ACHN (cell line): ENCODE measurements around the gene SLC30A7.

ENCODE experiments used
- DNase-seq: peaks from one replicate; pipeline ENCODE4 v3.0.0-alpha.2; 2015
- in situ Hi-C: cut with HindIII; loops from 2 replicates; pipeline ENCODE4 v1.10.0; 2017; ENCODE audit warnings: low sequenced_read_pairs, low pct_ligation_motif_present, low pct_unique_long_range_greater_than_20kb

Gene SLC30A7

DNA sequence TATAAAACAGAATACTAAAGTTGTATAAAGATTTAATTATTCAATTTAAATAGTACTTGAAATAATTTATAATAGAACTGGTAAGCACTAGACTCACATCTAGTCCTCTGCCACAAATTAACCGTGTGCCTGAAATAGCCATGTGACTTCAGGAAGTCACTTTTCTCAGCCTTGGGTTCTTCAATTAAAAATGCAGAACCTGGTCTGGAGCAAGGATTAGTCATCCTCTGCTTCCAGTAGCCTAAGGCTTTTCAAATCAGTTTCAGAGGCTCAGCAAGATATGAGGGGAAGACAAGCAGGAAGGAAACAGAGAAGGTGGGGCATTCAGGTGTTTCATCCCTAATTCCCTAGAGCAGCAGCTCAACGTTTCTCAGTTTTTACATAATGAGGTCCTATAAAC is 106.7 kb downstream of the SLC30A7 start:
- in situ Hi-C loops, result no loop called here

DNA sequence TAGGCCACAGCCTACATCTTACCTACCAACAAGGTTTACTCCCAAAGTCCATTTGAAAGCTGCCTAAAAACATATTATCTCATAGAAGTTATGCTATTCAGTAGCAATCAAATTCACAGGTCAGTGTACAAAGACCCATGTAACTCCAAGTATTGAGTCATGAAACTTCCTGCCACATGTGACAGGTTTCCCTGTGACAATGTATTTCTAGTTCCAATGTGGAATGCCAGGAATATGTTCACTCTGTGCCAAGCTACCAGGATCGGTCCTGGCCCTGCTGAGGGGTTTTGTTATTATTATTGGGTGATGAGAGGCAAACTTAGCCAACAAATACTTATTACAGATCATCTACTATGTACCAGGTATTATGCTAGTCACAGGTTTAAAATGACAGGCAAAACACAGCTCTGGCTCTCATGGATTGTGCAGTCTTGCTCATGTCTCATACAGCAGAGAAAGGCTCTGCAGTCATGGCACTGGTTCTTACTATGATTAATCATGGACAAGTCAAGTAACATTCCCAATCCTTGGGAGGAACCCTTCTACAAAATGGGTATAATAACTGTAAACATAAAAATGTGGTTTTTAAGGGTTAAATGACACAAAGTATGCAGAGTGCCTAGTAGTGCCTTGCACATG is 107.2 kb downstream of the SLC30A7 start:
- in situ Hi-C loops, result no loop called here

More for the DNA sequence above, 106.7 kb downstream of the SLC30A7 start:
- no peak for DNase-seq

DNA sequence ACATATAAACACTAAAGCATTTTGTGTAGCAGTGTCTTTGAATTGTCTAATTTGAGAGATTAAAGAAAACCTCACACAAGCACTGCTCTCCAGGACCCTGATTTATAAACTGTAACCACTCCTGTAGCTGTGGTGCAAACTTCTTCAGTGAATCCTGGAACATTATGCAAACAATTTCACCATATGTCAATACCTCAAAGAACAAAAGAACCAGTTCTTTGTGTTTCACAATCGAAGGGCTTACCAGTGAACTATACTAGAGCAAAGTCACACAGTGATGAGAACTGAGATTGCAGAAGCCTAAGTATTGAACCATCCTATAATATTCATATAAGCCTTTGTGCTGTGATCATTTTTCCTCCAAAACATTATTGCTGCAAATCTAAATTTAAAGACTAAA is 108.2 kb downstream of the SLC30A7 start:
- no peak for DNase-seq
- in situ Hi-C loops, result no loop called here

More for the DNA sequence above, 107.2 kb downstream of the SLC30A7 start:
- no peak for DNase-seq

DNA sequence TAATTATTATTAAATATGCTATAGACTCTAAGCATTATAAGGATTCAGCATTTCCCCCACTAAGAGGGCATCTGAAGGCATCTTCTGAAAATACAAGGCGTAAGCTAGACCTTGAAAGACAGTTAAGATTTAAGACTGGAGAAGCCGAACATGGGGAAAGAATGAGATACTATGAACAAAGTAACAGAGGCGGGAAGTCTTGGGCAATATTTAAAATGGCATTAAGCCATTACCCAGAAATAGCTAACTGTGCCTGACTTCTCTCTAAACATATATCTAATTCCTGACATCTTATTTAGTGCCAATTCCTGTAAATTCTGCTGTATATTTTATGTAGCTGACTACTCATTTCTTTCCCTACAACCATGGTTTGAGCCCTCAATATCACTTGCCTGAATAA is 108.8 kb downstream of the SLC30A7 start:
- DNase-seq, result no peak
- in situ Hi-C loops, result no loop called here

DNA sequence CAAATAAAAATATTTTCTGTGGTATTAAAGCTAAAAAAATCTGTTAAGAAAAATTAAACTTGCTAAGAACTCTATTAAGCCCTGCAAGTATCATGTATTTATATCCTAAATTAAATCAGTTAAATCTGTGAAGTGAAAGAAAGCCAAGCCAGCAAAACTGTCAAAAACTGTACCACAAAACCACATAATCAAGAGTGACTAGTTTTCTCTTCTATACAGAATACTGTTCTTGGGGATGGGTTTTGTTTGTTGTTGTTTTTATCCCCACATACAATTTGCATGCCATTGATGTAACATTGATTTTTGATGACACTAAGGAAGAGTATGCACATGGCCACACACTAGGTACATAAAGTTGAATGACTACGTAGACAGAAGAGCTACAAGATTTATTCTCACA is 109.3 kb downstream of the SLC30A7 start:
- DNase-seq, result no peak
- in situ Hi-C loops, result no loop called here

DNA sequence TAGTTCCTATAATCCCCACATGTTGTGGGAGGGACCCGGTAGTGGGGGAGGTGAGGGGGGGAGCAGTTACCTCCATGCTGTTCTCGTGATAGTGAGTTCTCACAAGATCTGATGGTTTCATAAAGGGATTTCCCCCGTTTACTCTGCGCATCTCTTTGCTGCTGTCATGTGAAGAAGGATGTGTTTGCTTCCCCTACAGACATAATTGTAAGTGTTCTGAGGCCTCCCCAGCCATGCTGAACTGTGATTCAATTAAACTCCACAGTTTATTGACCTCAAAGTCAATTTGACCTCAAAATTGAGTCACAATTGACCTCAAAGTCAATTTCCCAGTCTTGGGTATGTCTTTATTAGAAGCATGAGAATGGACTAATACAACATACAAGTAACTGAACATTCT is 110.0 kb downstream of the SLC30A7 start:
- in situ Hi-C loops, result no loop called here
- DNase-seq, result no peak

DNA sequence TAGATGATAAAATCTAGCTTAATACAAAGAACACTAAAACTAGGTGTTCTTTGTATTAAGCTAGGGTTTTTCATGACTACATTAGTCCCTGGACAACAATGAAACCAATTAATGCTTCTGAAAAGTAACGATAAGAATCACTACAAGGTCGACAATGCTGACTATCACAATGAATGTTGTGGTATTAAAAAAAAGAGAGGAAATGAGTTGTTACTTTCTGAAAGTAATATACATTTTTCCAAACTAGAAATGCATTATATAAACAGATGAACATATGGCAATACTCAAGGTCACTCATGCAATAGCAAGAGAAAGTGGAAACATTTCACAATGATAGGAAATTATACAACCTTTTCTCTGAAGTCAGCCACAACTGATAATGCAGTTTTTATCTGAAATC is 110.7 kb downstream of the SLC30A7 start:
- in situ Hi-C loops, result no loop called here
- DNase-seq, result no peak

DNA sequence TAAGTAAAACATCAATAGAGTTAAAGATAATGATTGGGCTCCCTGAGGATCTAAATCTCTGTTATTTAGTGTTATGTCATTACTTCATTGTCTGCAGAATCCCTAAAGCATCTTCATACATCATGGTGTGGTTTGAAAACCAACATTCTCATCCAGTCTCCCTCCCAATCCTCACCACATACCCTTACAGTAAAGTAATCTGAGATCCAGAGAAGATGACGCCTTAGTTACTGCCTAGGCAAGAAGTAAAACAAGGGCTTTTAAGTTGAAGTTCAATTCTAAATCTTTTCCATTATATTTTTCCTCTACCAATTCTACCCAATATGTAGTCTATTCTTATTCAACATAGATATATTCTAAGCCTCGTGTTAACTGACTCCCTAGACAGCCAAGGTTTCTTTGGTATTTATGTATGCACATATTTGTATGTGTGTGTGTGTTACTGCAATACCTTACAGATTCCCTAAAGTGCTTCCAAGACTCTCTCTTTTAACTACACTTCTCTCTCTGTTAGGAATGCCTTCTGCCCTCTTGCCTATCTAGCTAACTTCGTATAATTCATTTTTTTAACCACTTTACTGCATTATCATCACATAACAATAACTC is 112.4 kb downstream of the SLC30A7 start:
- DNase-seq, result no peak
- in situ Hi-C loops, result no loop called here

DNA sequence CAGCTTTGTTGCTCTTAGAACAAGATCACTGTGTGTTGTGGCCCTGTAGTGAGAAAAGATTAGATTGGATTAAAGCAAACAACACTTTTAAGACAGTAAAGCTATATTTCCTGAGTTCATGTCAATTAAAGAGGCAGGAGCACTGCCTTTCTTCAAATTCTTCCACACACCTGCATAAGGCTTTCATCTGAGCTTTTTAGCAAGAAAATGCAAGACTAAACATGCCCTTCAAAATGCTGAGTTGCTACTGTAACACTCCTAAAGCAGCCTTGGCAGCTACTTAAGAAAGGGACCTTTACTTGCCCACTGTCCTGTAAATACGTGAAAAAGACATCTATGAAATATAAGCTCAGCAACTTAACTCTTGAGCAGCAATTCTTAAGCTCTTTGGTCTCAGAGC is 117.9 kb downstream of the SLC30A7 start:
- in situ Hi-C loops, result no loop called here
- DNase-seq, result no peak

DNA sequence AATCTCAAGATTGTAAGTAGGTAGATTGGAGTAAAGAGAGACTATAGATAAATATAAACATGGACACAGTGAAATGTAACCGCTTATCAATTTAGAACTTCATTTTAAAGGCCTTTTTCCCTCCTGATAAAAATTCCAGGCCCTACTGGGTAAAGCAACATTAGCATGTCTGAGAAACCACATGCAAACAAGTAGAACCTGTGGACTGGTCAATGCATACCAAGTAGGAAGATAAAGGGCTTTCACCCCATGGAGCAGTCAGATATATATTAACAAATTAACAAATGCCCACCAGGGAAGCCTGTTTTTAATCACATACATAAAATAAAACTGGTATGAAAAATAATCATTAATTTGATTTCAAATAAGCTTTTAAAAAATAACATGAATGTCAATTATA is 121.6 kb downstream of the SLC30A7 start:
- in situ Hi-C loops, result no loop called here
- DNase-seq, result no peak

DNA sequence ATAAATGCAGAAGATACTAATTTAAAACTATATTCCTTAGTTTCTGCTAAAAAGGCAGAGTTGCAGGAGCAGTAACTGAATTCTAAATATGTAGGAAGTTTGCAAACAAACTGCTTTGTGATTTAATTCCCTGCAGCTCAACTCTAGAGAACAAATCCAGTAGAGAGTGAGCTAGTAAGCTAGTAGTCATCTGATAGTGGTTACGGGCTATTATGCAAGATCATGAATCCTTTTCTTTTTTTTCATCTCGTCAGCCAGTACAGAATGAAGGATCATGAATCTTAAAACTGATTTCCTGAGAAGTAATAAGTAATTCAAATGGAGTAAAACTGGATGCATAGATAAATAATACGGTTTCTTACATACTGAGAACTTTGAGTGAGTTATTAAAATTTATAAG is 126.4 kb downstream of the SLC30A7 start:
- DNase-seq, result no peak
- in situ Hi-C loops, result no loop called here

DNA sequence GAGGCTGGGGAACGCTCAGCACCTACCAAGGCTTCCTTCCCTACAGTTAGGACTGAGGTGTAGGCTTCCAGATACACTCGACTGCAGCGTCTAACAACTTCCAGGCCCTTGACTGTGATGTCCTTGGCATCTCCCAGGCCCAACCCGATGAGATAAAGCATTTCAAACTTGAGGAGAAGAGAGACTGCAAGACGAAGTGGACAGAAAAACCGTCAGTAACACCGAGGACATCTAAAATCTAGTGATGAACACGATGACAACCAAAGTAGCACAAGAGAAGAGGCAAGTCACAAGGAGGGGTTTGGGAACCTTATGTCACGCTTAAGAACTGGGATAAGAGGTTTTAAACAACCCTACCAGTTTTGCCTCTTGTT is 129.4 kb downstream of the SLC30A7 start:
- DNase-seq, result peak; percentile 6
- in situ Hi-C loops, result no loop called here

DNA sequence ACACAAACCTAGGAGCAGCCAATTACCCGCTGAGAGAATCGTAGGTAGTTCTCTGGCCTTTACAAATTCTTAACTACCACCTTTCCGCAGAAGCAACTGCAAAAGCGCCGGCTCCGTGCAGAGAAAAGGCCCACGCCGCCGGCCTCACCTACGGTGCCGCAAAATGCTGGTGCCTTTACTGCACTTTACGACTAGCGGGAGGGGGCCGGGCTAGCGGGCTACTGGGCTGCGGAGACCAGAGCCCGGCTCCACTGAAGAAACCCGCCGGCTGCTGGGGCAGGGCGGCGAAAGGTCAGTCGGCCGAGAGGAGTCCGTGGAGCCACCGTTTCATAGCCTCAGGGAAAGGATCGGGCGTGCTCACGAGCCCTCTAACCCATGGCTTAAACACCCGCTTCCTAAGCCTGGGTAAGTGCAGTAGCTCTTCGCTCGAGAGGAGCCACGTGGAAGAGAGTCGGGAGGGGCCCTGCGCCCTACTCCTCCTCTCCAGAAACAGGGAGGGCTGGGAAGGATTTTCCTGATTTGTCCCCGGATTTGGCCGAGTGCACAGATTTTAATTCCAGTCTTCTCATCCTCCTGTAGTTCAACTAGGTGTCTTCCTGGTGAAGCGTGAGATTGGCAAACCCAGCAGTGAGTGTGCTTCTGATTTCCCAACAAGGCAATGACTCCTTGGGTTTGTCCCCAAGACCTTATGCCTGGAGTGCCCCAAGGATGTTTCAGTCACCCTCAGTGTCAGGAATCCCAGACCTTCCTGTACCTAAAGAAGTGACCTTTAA is 130.0 kb downstream of the SLC30A7 start, which contains the start of gene DPH5:
TSS of gene DPH5 (minus strand) at position 128 of the 773 bp plus-strand sequence. CDS start 341 bp downstream, outside the sequence.
- in situ Hi-C loops, result no loop called here
- peak; percentile 89 for DNase-seq

DNA sequence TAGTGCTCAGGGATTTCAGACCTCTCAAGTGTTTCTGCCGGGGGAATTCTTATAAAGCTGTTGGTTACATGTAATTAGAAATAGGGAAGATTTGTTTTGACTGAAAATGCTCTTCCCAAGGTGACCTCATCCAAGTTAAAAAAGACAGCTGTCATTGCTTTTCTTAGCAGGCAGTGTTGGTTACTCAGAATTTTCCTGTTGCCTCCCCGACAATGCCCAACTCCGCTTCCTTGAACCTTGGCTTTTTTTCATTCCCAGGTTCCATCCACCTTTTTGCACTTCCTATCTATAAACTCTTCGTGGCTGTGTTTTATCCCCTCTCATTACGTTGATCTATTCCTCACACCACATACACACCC is 130.5 kb downstream of the SLC30A7 start:
- in situ Hi-C loops, result no loop called here

DNA sequence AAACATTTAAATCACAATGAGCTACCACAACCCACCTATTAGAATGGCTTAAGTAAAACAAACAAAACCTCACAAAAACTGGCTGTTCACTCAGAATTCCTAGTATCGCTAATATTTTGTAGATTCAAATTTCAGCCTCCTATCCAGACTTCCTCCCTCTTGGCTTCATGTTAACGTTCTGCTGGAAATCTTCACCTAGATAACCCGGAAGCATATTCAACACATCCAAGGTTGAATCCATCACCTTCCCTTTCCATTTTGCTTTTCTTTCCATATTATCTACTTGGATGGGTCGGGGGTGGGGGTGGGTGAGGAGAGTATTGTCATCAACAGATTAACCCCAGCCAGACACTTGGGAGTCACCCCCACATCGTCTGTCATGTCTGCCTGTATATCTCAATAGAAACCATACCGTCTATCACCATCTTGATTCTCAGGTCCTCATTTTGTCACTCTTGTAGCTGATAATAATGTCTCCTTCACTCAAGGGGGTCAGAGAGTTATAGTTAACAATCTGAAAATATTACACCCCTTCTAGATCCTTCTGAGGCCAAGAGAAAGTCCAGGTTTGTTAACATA is 131.4 kb downstream of the SLC30A7 start:
- DNase-seq, result no peak
- in situ Hi-C loops, result no loop called here

More for the DNA sequence above, 130.5 kb downstream of the SLC30A7 start:
- DNase-seq, result no peak

DNA sequence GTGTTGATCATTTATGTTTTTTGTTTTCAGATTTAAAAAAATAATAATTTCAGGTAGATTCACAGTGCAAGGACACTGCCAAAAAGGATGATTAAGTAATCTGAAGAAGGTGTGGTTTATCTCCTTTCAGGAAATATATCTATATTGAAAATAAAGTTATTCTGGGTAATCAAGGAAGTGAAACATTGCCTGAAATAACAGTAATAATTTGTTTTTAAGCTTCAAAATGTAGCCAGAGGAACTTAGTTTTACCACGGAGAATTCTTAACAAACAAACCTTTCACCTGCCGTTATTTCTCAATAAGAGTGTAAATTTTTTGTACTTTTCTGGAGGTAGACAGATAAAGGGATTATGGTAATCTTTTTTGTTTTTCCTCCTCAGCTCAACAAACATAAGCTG is 132.6 kb downstream of the SLC30A7 start:
- no peak for DNase-seq
- in situ Hi-C loops, result no loop called here

DNA sequence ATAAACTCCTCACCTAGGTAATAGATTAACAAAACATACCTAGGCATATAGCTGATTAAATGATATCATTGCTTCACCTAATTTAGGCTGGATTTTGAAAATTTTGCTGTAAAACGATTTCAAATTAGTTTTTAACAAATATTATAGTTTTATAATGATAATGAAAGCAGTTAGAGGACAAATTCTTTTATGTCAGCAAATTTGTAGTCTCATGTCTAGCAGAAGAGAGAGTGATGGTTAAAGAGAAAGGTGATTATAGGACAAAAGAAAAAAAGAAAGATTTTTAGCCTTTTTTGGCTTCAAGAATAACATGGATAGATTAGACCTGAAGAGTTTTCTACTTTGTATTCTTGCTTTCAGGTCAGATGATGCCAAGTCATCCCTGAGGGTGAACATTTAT is 133.3 kb downstream of the SLC30A7 start:
- in situ Hi-C loops, result no loop called here
- no peak for DNase-seq

DNA sequence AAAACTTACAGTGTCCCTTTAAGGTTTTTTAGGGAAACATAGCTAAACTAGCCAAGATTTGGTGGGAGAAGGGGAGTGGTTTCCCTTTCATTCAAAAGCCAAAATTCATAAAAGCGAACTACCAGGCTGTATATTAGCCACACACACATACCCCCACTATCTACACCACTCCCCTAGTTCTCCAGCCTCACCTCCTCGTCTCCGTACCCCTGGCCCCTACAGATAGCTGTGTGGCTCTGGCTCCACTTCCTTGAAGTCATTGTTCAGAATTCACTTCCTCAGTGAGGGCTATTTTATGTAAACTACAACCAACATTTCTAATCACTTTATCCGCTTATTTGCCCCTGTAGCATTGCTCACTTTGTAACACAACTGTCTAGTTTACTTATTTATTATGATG is 135.0 kb downstream of the SLC30A7 start:
- DNase-seq, result no peak
- in situ Hi-C loops, result no loop called here
